ENCODE measurements around the gene ELOVL5. TPM values are rescaled to one million over a fixed set of nuclear protein-coding genes. Genes with fewer than 3 reads are reported as not detected.
A peak's percentile ranks its signal among the peaks of the same experiment; 100 is the strongest.

Gene ELOVL5
- polyA plus RNA-seq, 3 donors: 44.7 to 97.1 (median 69.5) TPM

DNA sequence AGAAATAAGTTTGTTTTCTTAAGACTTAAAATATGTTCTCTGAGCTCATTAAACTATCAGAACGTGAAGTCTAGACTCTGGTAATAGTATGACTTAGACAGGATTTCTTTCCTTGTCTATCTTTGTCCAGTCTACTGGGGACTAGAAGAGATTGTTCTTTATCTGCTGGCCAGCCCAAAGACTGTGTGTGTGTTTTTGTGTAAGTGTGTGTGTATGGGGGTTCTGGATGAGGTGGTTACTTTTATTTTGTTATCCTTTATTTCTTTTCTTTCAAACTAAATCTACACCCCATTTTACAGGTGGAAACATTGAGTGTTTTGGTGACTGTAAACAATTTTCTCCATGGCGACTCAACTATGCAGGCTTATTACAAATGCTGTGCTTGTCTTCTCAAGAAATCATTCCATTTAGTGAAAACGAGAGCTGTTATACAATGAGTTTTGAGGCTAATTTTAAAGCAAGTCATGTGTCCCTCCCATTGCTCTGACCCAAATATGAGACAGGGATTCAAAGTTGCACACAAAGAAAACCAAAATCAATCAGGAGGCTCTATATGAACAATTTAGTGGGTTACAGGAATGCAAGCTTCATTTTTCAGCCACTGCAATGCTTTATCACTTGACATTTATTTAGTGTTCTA lies 97.6 kb downstream of the ELOVL5 start:
- peaks cover 23% of the 10 kb centered on the region for H3K4me1 Mint-ChIP-seq

GRCh38 chr6:53250176-53251032 lies 98.3 kb downstream of the ELOVL5 start:
- TF ChIP-seq, protein P1, sequence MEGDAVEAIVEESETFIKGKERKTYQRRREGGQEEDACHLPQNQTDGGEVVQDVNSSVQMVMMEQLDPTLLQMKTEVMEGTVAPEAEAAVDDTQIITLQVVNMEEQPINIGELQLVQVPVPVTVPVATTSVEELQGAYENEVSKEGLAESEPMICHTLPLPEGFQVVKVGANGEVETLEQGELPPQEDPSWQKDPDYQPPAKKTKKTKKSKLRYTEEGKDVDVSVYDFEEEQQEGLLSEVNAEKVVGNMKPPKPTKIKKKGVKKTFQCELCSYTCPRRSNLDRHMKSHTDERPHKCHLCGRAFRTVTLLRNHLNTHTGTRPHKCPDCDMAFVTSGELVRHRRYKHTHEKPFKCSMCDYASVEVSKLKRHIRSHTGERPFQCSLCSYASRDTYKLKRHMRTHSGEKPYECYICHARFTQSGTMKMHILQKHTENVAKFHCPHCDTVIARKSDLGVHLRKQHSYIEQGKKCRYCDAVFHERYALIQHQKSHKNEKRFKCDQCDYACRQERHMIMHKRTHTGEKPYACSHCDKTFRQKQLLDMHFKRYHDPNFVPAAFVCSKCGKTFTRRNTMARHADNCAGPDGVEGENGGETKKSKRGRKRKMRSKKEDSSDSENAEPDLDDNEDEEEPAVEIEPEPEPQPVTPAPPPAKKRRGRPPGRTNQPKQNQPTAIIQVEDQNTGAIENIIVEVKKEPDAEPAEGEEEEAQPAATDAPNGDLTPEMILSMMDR (IDR thresholded peaks at IDR 0.05): no peak
- H2AFZ ChIP-seq (ENCODE audit: insufficient read depth, low read depth, low read length, poor library complexity, severe bottlenecking): no peak overlapping the region
- peaks cover 28% of the 10 kb centered on the region for H3K4me1 Mint-ChIP-seq
- peak overlapping the region in 3 of 7 donors; percentile 21 to 80 (median 31) for H3K27ac Mint-ChIP-seq
- no peak overlapping the region for H3K4me3 ChIP-seq (replicated peaks in 1 of 3; ENCODE audit: low read depth in 2 of 3, low read length in 3 of 3)
- no peaks in the 10 kb centered on the region for H3K9me3 ChIP-seq (replicated peaks in 1 of 2; ENCODE audit: control insufficient read depth in 1 of 2, insufficient read depth in 1 of 2, low read length in 2 of 2)
- peaks cover 11 to 17% of the 10 kb centered on the region in 2 donors for H3K36me3 Mint-ChIP-seq
- intact Hi-C loops (cut with micrococcal nuclease): no loop called here
- H3K27me3 Mint-ChIP-seq (ENCODE audit: low read depth in 3 of 3): peaks cover 0 to 2% (median 0%) of the 10 kb centered on the region in 3 donors
- H3K4me1 ChIP-seq (ENCODE audit: control insufficient read depth in 1 of 2, insufficient read depth in 2 of 2, low read length in 2 of 2): peaks cover 4 to 9% of the 10 kb centered on the region in 2 donors
- no peaks in the 10 kb centered on the region for H3K27me3 ChIP-seq (ENCODE audit: control insufficient read depth in 2 of 2, insufficient read depth in 2 of 2, low read length in 2 of 2)
- no peak overlapping the region for H3K4me2 ChIP-seq (replicated peaks; ENCODE audit: extremely low read depth, low read length, poor library complexity, severe bottlenecking)
- no peaks in the 10 kb centered on the region for H3K36me3 ChIP-seq (replicated peaks in 1 of 2; ENCODE audit: control insufficient read depth in 1 of 2, insufficient read depth in 2 of 2, low read length in 2 of 2)
- no peak overlapping the region for H3K4me3 Mint-ChIP-seq
- peak in 2 of 3 donors; percentile 26 to 62 for DNase-seq
- no peak overlapping the region for H3K27ac ChIP-seq (ENCODE audit: low read depth in 1 of 2, low read length in 2 of 2)
- 94% methylated on average over 5 of the region's 8 CpGs for WGBS (ENCODE audit: insufficient coverage)
- no peak overlapping the region for H3K9ac ChIP-seq (ENCODE audit: insufficient read depth, low read length, poor library complexity, severe bottlenecking)
- no peaks in the 10 kb centered on the region for H4K20me1 ChIP-seq (ENCODE audit: insufficient read depth, low read length)
- H3K9me3 Mint-ChIP-seq: peaks cover 0 to 5% (median 0%) of the 10 kb centered on the region in 7 donors
- no peaks in the 10 kb centered on the region for H3K79me2 ChIP-seq (ENCODE audit: insufficient read depth, low read length)

More for the DNA sequence above, 97.6 kb downstream of the ELOVL5 start:
- no peak overlapping the region for H3K4me3 Mint-ChIP-seq
- no peak overlapping the region for H3K4me2 ChIP-seq (replicated peaks; ENCODE audit: extremely low read depth, low read length, poor library complexity, severe bottlenecking)
- H3K4me3 ChIP-seq (replicated peaks in 1 of 3; ENCODE audit: low read depth in 2 of 3, low read length in 3 of 3): no peak overlapping the region
- no peak for DNase-seq
- H3K27me3 ChIP-seq (ENCODE audit: control insufficient read depth in 2 of 2, insufficient read depth in 2 of 2, low read length in 2 of 2): no peaks in the 10 kb centered on the region
- no peak overlapping the region for H3K9ac ChIP-seq (ENCODE audit: insufficient read depth, low read length, poor library complexity, severe bottlenecking)
- intact Hi-C loops (cut with micrococcal nuclease): no loop called here
- H4K20me1 ChIP-seq (ENCODE audit: insufficient read depth, low read length): no peaks in the 10 kb centered on the region
- H3K36me3 Mint-ChIP-seq: peaks cover 11 to 17% of the 10 kb centered on the region in 2 donors
- H3K79me2 ChIP-seq (ENCODE audit: insufficient read depth, low read length): no peaks in the 10 kb centered on the region
- TF ChIP-seq, protein P1 (IDR thresholded peaks at IDR 0.05): no peak
- H3K27ac Mint-ChIP-seq: peak overlapping the region in 1 of 7 donors; percentile 80
- no peaks in the 10 kb centered on the region for H3K36me3 ChIP-seq (replicated peaks in 1 of 2; ENCODE audit: control insufficient read depth in 1 of 2, insufficient read depth in 2 of 2, low read length in 2 of 2)
- peaks cover 0 to 3% of the 10 kb centered on the region in 2 donors for H3K4me1 ChIP-seq (ENCODE audit: control insufficient read depth in 1 of 2, insufficient read depth in 2 of 2, low read length in 2 of 2)
- H3K9me3 ChIP-seq (replicated peaks in 1 of 2; ENCODE audit: control insufficient read depth in 1 of 2, insufficient read depth in 1 of 2, low read length in 2 of 2): no peaks in the 10 kb centered on the region
- peaks cover 0 to 5% (median 0%) of the 10 kb centered on the region in 7 donors for H3K9me3 Mint-ChIP-seq
- peaks cover 0 to 2% (median 0%) of the 10 kb centered on the region in 3 donors for H3K27me3 Mint-ChIP-seq (ENCODE audit: low read depth in 3 of 3)
- H3K27ac ChIP-seq (ENCODE audit: low read depth in 1 of 2, low read length in 2 of 2): no peak overlapping the region
- H2AFZ ChIP-seq (ENCODE audit: insufficient read depth, low read depth, low read length, poor library complexity, severe bottlenecking): no peak overlapping the region
- 80% methylated on average over 1 of the region's 3 CpGs for WGBS (ENCODE audit: insufficient coverage)

Data from CD14-positive monocyte (primary cell).